ENCODE measurements around the gene NFIC. TPM values are rescaled to one million over a fixed set of nuclear protein-coding genes. Genes with fewer than 3 reads are reported as not detected.

NFIC gene
- total RNA-seq, 1 experiment from 2014 or later: 8.0 TPM

DNA sequence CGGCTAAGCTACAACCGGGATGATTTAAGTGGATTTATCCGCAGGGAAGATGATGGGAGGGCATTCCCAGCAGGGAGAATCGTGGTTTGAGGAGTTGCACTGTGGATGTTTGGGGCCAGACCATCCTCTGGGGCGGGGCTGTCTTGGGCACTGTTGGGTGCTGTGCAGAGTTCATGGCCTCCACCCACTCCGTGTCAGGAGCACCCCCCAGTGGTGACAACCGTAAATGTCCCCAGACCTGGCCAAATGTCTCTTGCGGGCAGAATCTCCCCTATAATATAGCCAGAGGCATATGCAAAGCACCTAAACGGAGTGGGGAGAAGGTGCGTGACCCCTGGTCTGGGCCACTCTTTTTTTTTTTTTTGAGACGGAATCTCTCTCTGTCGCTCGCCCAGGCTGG, 73.7 kb downstream of the NFIC start:
- no peak overlapping the region for H3K9ac ChIP-seq (ENCODE audit: extremely low read depth, insufficient read length, low read length)
- H2BK12ac ChIP-seq (ENCODE audit: insufficient read length, low read depth, low read length): no peak overlapping the region
- H4K5ac ChIP-seq (ENCODE audit: insufficient read length, low read depth, low read length): no peak overlapping the region
- H3K4me2 ChIP-seq (ENCODE audit: insufficient read depth, insufficient read length, low read length): no peak overlapping the region
- H3K79me2 ChIP-seq (ENCODE audit: insufficient read depth, low read length): no peaks in the 10 kb centered on the region
- H2AFZ ChIP-seq (ENCODE audit: low read length): no peak overlapping the region
- H3K23ac ChIP-seq (ENCODE audit: insufficient read length, low read depth, low read length): no peak overlapping the region
- H3K79me1 ChIP-seq (ENCODE audit: insufficient read depth, low read depth, low read length, poor library complexity, severe bottlenecking): no peaks in the 10 kb centered on the region
- H3K27ac ChIP-seq (ENCODE audit: insufficient read length, low read depth, low read length): no peak overlapping the region
- Mint-ChIP-seq H3K9me3 (no peaks in the 10 kb centered on the region), H3K4me1 (peaks cover 12 to 22% of the 10 kb centered on the region in 2 experiments), H3K4me3 (no peak overlapping the region; a peak in 1 of 5 replicates), H3K36me3 (ENCODE audit: insufficient read depth in 1 of 3, low read depth in 3 of 3) (no peaks in the 10 kb centered on the region), H3K27me3 (ENCODE audit: low read depth) (no peaks in the 10 kb centered on the region; the same call in 1 of the 2 replicates), H3K27ac (no peak overlapping the region)
- DNase-seq: peak; percentile 81
- peaks cover 4% of the 10 kb centered on the region for H3K23me2 ChIP-seq (ENCODE audit: insufficient read length, low read depth, low read length, poor library complexity, severe bottlenecking)
- H4K8ac ChIP-seq (replicated peaks; ENCODE audit: insufficient read length, low read depth, low read length): no peak overlapping the region
- no peaks in the 10 kb centered on the region for H4K20me1 ChIP-seq (ENCODE audit: control insufficient read depth, insufficient read depth, insufficient read length)
- H3K18ac ChIP-seq (ENCODE audit: insufficient read length, low read depth, low read length): no peak overlapping the region
- no peak overlapping the region for H3K14ac ChIP-seq (ENCODE audit: insufficient read depth, low read length)
- H3K4me1 ChIP-seq (ENCODE audit: insufficient read depth, low read length): no peaks in the 10 kb centered on the region; the same call in 1 of the 2 replicates
- no peak overlapping the region for H2BK5ac ChIP-seq (ENCODE audit: insufficient read length, low read length)
- no peak overlapping the region for H2BK20ac ChIP-seq (ENCODE audit: low read depth, low read length, poor library complexity, severe bottlenecking)
- no peak overlapping the region for H4K91ac ChIP-seq (ENCODE audit: insufficient read length, low read depth, low read length)
- no peaks in the 10 kb centered on the region for H3K27me3 ChIP-seq (ENCODE audit: insufficient read depth, low read length)
- no peak overlapping the region for H3T11ph ChIP-seq (ENCODE audit: low read length)
- no peak overlapping the region for H2BK120ac ChIP-seq (ENCODE audit: low read depth, low read length, poor library complexity, severe bottlenecking)
- no peak overlapping the region for H2AK5ac ChIP-seq (ENCODE audit: insufficient read length, low read length)
- H3K56ac ChIP-seq (ENCODE audit: insufficient read length, low read depth, low read length): no peak overlapping the region
- no peaks in the 10 kb centered on the region for H3K9me3 ChIP-seq (ENCODE audit: control insufficient read depth, low read depth, low read length)
- H2BK15ac ChIP-seq (ENCODE audit: low read depth, low read length): no peak overlapping the region
- WGBS (ENCODE audit: extremely low coverage, insufficient read length, low lambda C conversion rate): no CpG with 5 or more reads among the region's 13 CpGs
- H3K4ac ChIP-seq (ENCODE audit: low read depth, low read length): no peak overlapping the region
- TF ChIP-seq, protein P1, sequence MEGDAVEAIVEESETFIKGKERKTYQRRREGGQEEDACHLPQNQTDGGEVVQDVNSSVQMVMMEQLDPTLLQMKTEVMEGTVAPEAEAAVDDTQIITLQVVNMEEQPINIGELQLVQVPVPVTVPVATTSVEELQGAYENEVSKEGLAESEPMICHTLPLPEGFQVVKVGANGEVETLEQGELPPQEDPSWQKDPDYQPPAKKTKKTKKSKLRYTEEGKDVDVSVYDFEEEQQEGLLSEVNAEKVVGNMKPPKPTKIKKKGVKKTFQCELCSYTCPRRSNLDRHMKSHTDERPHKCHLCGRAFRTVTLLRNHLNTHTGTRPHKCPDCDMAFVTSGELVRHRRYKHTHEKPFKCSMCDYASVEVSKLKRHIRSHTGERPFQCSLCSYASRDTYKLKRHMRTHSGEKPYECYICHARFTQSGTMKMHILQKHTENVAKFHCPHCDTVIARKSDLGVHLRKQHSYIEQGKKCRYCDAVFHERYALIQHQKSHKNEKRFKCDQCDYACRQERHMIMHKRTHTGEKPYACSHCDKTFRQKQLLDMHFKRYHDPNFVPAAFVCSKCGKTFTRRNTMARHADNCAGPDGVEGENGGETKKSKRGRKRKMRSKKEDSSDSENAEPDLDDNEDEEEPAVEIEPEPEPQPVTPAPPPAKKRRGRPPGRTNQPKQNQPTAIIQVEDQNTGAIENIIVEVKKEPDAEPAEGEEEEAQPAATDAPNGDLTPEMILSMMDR (conservative IDR thresholded peaks at IDR 0.05): peak; percentile 74
